Stimulated activated CD4-positive, alpha-beta T cell treated with anti-CD3 and anti-CD28 coated beads, TNF-alpha, amount 100 ng/mL, for 24 hours (primary cell): ENCODE data around the gene PCDHB2.
"Not testable (repeated sequence)": the region's sequence is repeated elsewhere in the genome, so short reads cannot be mapped to it uniquely, and the experiment has no call there.

Source experiments
- DNase-seq, 3 experiments: peaks; one replicate each; pipeline ENCODE4 v3.0.0-alpha.2; 2020; ENCODE audit warnings: low read depth in 3 of 3

The PCDHB2 gene

GRCh38 chr5:141094481-141095262 lies at the start of gene PCDHB2:
Gene PCDHB2, plus strand, starts transcription at chr5:141094615. Its CDS starts 176 bp downstream, at chr5:141094791.
- DNase-seq, result no peak

DNA sequence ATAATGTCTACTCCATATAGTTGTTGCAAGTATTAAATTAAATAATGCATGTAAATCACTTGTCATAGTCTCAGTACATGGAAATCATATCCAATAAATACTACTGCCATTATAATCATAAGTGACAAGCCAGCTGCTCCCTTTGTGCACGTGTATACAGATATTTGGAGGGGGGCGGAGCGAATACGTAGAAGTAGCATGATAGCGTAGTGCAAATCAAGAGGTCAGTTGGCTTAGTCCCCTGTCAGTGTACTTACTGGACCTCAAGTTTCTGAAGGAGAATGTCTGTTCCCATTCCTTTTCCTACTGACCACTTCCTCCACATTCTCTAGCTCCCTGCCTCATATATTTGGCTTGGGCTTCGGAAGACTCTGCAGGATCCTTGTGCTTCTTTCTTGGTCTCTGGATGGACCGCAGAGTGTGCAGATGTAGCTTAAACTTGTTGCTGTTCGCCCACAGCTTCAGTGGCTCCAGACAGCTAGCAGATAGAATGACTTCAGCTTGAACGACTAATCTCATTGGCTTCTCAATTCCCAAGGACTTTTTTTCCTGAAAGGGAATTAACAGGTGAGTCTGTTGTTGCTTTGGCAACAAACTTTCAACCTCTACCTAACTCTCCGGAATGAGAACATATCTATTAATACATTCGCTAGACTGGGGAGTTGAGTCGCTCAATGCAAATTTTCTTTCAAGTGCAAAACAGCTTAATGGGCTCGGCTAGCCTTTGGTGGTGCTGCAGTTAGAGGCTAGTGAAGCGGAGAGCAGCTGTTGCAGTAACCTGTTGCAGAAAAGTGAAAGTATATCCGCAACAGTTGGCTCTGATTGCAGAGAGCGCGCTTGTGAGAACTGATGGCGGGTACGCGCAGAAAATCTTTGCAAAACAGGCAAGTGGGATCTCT lies 43.5 kb upstream of the PCDHB2 start, which contains the start of gene PCDHB1:
Gene PCDHB1, plus strand, starts transcription at position 753 of the 899 bp plus-strand sequence. Its CDS starts 97 bp downstream, at position 850.
- no peak for DNase-seq

DNA sequence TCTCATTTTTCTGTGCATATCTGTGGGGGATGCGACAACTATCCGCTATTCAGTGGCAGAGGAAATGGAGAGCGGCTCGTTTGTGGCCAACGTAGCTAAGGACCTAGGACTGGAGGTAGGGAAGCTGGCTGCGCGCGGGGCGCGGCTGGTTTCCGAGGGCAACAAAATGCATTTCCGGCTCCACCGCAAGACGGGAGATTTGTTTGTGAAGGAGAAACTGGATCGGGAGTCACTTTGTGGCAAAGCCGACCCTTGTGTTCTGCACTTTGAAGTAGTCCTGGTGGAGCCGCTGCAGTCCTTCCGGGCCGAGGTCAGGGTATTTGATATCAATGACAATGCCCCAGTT lies 42.9 kb upstream of the PCDHB2 start:
- DNase-seq, result no peak

- no peak for DNase-seq
Measured at GRCh38 chr5:141077826-141078225, 16.6 kb upstream of the PCDHB2 start.

GRCh38 chr5:141082228-141082627 lies 12.2 kb upstream of the PCDHB2 start:
- DNase-seq, result no peak

- peak in 2 of 3 experiments; percentile 3 to 24 for DNase-seq
Measured at GRCh38 chr5:141084487-141084989, 9.9 kb upstream of the PCDHB2 start.

- DNase-seq, result no peak
Measured at GRCh38 chr5:141095263-141095641, 837 bp downstream of the PCDHB2 start.

GRCh38 chr5:141096181-141096580 lies 1.8 kb downstream of the PCDHB2 start:
- DNase-seq, result not testable (repeated sequence)

DNA sequence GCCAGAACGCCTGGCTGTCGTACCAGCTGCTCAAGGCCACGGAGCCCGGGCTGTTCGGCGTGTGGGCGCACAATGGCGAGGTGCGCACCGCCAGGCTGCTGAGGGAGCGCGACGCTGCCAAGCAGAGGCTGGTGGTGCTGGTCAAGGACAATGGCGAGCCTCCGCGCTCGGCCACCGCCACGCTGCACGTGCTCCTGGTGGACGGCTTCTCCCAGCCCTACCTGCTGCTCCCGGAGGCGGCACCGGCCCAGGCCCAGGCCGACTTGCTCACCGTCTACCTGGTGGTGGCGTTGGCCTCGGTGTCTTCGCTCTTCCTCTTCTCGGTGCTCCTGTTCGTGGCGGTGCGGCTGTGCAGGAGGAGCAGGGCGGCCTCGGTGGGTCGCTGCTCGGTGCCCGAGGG lies 2.2 kb downstream of the PCDHB2 start:
- DNase-seq, result not testable (repeated sequence)

DNA sequence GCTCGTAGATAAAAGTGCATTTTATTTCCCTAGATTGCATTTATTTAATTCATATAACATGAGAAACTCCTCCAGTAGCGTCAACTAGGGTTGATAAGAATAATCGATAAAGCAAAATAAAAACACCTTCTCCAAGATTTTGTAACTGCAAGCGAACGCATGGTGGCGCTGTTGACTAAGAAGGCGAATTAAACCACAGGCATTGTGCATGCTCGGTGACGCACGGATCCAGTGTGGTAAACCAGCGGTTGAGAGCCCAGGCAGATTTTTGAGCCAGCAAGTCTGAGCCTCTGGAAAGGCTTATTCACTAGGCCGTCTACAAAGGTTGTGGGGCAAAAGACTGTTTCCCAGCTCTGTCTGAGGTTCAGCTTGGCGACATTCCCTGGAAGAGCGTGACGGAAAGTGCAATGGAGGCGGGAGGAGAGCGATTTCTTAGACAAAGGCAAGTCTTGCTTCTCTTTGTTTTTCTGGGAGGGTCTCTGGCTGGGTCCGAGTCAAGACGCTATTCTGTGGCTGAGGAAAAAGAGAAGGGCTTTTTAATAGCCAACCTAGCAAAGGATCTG lies 5.9 kb downstream of the PCDHB2 start, which contains the start of gene PCDHB3:
Gene PCDHB3, plus strand, starts transcription at position 231 of the 563 bp plus-strand sequence. Its CDS starts 177 bp downstream, at position 408.
- peak in 1 of 3 experiments; percentile 27 for DNase-seq

GRCh38 chr5:141101059-141101458 lies 6.6 kb downstream of the PCDHB2 start:
- DNase-seq, result no peak

DNA sequence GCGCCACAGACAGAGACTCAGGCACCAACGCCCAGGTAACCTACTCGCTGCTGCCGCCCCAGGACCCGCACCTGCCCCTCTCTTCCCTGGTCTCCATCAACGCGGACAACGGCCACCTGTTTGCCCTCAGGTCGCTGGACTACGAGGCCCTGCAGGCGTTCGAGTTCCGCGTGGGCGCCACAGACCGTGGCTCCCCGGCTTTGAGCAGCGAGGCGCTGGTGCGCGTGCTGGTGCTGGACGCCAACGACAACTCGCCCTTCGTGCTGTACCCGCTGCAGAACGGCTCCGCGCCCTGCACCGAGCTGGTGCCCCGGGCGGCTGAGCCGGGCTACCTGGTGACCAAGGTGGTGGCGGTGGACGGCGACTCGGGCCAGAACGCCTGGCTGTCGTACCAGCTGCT lies 7.7 kb downstream of the PCDHB2 start:
- DNase-seq, result not testable (repeated sequence)

GRCh38 chr5:141102471-141102870 lies 8.1 kb downstream of the PCDHB2 start:
- DNase-seq, result not testable (repeated sequence)

- DNase-seq, result no peak
Measured at GRCh38 chr5:141105350-141105749, 10.9 kb downstream of the PCDHB2 start.

DNA sequence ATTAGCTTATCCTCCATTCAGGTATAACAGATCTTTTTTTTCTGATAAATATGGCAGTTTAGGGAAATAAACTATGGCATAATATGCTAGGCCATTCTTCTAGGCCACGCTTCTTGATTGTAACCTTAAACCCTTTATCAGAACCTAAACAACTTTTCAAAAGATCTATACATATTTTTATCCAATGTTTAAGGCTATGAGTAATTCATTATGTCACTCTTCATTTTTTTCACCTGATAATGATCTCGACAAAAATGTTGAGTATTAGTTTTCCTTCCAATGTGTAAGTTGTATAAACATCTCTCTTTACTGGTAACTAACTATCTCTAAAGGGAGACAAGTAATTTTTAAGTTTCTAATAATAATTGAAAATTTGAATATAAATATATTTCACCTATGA lies 24.8 kb downstream of the PCDHB2 start:
- no peak for DNase-seq

DNA sequence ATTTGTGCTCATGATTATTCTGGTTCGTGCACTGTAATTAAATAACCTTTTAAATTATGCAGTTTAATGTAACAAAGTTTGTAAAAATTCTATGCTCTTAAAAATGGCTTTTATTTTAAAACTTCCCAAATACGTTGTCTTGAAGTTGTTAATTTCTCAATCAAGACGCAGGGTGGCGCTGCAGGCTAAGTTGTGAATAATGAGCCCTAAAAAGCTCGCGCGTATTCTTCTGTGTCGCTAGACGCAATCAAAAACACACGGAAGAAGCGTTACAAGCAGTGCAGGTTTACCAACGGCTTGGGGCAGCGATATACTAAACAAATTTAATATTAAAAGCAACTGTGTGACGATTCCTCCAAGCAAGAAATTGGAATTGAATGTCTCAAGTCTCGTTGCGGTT lies 27.1 kb downstream of the PCDHB2 start, which contains the start of gene PCDHB4:
Gene PCDHB4, plus strand, starts transcription at position 256 of the 400 bp plus-strand sequence. CDS start 181 bp downstream, outside the sequence.
- DNase-seq, result no peak

GRCh38 chr5:141121985-141122384 lies 27.6 kb downstream of the PCDHB2 start:
- DNase-seq, result no peak

DNA sequence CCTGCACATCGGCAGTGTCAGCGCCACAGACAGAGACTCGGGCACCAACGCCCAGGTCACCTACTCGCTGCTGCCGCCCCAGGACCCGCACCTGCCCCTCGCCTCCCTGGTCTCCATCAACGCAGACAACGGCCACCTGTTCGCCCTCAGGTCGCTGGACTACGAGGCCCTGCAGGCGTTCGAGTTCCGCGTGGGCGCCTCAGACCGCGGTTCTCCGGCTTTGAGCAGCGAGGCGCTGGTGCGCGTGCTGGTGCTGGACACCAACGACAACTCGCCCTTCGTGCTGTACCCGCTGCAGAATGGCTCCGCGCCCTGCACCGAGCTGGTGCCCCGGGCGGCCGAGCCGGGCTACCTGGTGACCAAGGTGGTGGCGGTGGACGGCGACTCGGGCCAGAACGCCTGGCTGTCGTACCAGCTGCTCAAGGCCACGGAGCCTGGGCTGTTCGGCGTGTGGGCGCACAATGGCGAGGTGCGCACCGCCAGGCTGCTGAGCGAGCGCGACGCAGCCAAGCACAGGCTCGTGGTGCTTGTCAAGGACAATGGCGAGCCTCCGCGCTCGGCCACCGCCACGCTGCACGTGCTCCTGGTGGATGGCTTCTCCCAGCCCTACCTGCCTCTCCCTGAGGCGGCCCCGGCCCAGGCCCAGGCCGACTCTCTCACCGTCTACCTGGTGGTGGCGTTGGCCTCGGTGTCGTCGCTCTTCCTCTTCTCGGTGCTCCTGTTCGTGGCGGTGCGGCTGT lies 29.2 kb downstream of the PCDHB2 start:
- not testable (repeated sequence) for DNase-seq

DNA sequence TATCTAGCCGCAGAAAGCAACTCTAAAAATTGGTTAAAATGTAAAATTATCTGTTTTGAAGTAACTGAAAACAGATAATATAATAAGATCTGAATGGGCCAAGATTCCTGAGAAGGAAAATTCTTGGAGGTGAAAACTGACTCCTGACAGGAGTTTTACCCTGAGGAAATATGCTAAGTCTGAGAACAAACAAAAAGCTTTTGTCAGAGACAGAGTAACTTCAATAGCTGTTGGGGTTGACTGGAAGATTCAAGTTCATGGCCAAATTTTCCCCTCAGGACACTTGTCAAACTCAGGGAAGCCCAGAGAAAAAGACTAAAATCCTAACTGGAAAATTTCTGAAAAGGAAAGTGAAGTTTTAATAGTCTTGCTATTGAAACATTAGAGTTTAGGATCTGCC lies 32.9 kb downstream of the PCDHB2 start:
- no peak for DNase-seq

DNA sequence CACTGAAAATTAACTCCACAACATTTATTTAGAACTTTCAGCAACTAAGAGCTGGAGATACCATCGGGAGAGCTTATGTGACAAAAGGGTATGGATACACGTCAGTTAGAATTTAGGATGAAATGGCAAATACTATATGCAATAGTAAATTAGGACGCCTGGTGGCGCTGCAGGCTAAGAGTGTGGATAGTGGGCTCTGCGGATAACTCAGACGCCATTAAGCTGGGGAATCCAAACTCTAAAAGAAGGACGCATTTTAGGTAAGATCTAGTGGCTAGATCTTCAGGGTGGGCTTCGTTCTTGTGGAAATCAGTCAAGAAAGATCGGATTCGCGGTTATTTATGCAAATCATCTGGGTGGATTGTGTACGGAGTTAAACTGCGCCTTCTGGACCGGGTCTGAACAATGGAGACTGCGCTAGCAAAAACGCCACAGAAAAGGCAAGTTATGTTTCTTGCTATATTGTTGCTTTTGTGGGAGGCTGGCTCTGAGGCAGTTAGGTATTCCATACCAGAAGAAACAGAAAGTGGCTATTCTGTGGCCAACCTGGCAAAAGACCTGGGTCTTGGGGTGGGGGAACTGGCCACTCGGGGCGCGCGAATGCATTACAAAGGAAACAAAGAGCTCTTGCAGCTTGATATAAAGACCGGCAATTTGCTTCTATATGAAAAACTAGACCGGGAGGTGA lies 40.8 kb downstream of the PCDHB2 start, which contains the start of gene PCDHB5:
Gene PCDHB5, plus strand, starts transcription at position 177 of the 688 bp plus-strand sequence. Its CDS starts 229 bp downstream, at position 406.
- DNase-seq, result no peak
